Measurements from ENCODE around the gene LRRC25.

DNA sequence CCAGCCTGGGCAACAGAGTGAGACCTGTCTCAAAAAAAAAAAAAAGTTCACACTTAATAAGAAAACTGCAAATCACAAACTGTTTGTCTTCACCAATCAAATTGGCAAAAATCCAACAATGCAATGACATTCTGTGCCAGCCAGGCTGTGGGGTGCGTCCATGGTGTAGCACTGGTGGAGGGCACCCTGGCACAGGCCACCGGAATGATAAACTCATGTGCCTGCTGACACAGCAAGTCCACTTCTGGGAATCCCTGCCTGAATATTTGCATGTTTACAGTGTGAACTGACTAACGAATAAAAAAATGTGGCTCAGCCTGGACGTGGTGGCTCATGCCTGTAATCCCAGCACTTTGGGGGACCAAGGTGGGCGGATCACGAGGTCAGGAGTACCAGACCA, 1.6 kb upstream of the LRRC25 start:
- TF ChIP-seq, protein P1, sequence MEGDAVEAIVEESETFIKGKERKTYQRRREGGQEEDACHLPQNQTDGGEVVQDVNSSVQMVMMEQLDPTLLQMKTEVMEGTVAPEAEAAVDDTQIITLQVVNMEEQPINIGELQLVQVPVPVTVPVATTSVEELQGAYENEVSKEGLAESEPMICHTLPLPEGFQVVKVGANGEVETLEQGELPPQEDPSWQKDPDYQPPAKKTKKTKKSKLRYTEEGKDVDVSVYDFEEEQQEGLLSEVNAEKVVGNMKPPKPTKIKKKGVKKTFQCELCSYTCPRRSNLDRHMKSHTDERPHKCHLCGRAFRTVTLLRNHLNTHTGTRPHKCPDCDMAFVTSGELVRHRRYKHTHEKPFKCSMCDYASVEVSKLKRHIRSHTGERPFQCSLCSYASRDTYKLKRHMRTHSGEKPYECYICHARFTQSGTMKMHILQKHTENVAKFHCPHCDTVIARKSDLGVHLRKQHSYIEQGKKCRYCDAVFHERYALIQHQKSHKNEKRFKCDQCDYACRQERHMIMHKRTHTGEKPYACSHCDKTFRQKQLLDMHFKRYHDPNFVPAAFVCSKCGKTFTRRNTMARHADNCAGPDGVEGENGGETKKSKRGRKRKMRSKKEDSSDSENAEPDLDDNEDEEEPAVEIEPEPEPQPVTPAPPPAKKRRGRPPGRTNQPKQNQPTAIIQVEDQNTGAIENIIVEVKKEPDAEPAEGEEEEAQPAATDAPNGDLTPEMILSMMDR (IDR thresholded peaks at IDR 0.05): no peak
- TF ChIP-seq POLR2A (IDR thresholded peaks at IDR 0.05): no peak
